SH-SY5Y (cell line): ENCODE data around the gene SAMD4A.

Experiments used
- GATA2 ChIP-seq: IDR thresholded peaks from 2 replicates; pipeline ENCODE4 v1.6.1; 2011; ENCODE audit warnings: mild to moderate bottlenecking, low read depth, low read length
- GATA3 ChIP-seq: IDR thresholded peaks from 2 replicates; pipeline ENCODE4 v1.6.1; 2011; ENCODE audit warnings: low read depth, mild to moderate bottlenecking, low read length, moderate library complexity

- no peak for TF ChIP-seq GATA2
- no peak for TF ChIP-seq GATA3
Measured at GRCh38 chr14:54584097-54584496, 17.2 kb downstream of the SAMD4A start.
